Fibroblast of lung (primary cell): ENCODE data around the gene LAPTM4A. TPM values are rescaled to one million over a fixed set of nuclear protein-coding genes. Genes with fewer than 3 reads are reported as not detected.

Experiments used
- DNase-seq, 2 donors: peaks; one replicate each; pipeline versions ENCODE4 v3.0.0 to v3.0.0-alpha.2; 2010; ENCODE audit warnings: low read depth in 2 of 2
- H2AFZ ChIP-seq: 2 replicates; pipeline ENCODE4 v1.5.1; 2012; ENCODE audit warnings: low read length, control low read depth, inconsistent platforms
- H3K27ac ChIP-seq: 2 replicates; pipeline ENCODE4 v1.5.1; 2011; ENCODE audit warnings: low read length, control low read depth; ENCODE audit not compliant: insufficient read depth
- H3K27me3 ChIP-seq: 2 replicates; pipeline ENCODE4 v1.5.1; 2011; ENCODE audit warnings: mild to moderate bottlenecking, low read length; ENCODE audit not compliant: control insufficient read depth, insufficient read depth
- H3K36me3 ChIP-seq: 2 replicates; pipeline ENCODE4 v1.5.1; 2011; ENCODE audit warnings: low read length; ENCODE audit not compliant: control insufficient read depth, insufficient read depth
- H3K4me1 ChIP-seq: 2 replicates; pipeline ENCODE4 v1.5.1; 2011; ENCODE audit warnings: low read length; ENCODE audit not compliant: control insufficient read depth, insufficient read depth; ENCODE audit errors: extremely low read depth
- H3K4me2 ChIP-seq: 2 replicates; pipeline ENCODE4 v1.5.1; 2011; ENCODE audit warnings: low read length, control low read depth; ENCODE audit not compliant: insufficient read depth; ENCODE audit errors: extremely low read depth
- H3K4me3 ChIP-seq, 4 experiments: fragments of 200-600 bp in 1 of 4; sonication (generic) in 1 of 4; replicated peaks in 1 of 4; 2 replicates each; pipeline ENCODE4 v1.5.1; 2011 to 2016; ENCODE audit warnings: low read length in 4 of 4, low read depth in 3 of 4, mild to moderate bottlenecking in 3 of 4, control low read depth in 2 of 4, inconsistent platforms in 1 of 4, mixed read lengths in 1 of 4; ENCODE audit not compliant: insufficient read depth in 1 of 4; ENCODE audit errors: control extremely low read depth in 1 of 4
- H3K79me2 ChIP-seq: 2 replicates; pipeline ENCODE4 v1.5.1; 2012; ENCODE audit warnings: mild to moderate bottlenecking, low read length, inconsistent platforms; ENCODE audit not compliant: control insufficient read depth, insufficient read depth
- H3K9ac ChIP-seq: 2 replicates; pipeline ENCODE4 v1.5.1; 2011; ENCODE audit warnings: mild to moderate bottlenecking, low read length, control low read depth; ENCODE audit not compliant: insufficient read depth
- H3K9me3 ChIP-seq: 2 replicates; pipeline ENCODE4 v1.5.1; 2012; ENCODE audit warnings: low read depth, low read length; ENCODE audit not compliant: control insufficient read depth, insufficient read depth
- H4K20me1 ChIP-seq: 2 replicates; pipeline ENCODE4 v1.5.1; 2011; ENCODE audit warnings: low read length; ENCODE audit not compliant: control insufficient read depth, insufficient read depth; ENCODE audit errors: extremely low read depth
- CTCF ChIP-seq, 2 donors: IDR thresholded peaks in 1 of 2; conservative IDR thresholded peaks in 1 of 2; 1 replicate in 1 of 2; 2 replicates in 1 of 2; pipeline ENCODE4 v1.5.1; 2011 to 2012; ENCODE audit warnings: low read length in 2 of 2, control low read depth in 1 of 2, inconsistent platforms in 1 of 2, low read depth in 1 of 2, mild to moderate bottlenecking in 1 of 2
- EZH2 ChIP-seq: IDR thresholded peaks from 2 replicates; pipeline ENCODE4 v1.5.1; 2012; ENCODE audit warnings: low read length, control low read depth, mild to moderate bottlenecking; ENCODE audit errors: missing control alignments
- polyA plus RNA-seq, 2 donors: library from polyadenylated mRNA; depleted of rRNA in 1 of 2; stranded (reverse) in 1 of 2; unstranded in 1 of 2; fragments of >200 nt; gene quantifications; 2 replicates each; pipeline ENCODE4 v1.2.1, GENCODE V29; 2011 to 2012; ENCODE audit warnings: missing spikeins in 1 of 2
- total RNA-seq: library from RNA; depleted of rRNA; stranded (reverse); fragments of >200 nt; gene quantifications from 2 replicates; pipeline ENCODE4 v1.2.1, GENCODE V29; 2014

LAPTM4A gene
- total and polyA plus RNA-seq, 2 donors (not counting 1 experiment from before 2014, with no cell fraction given): 193 to 1,101 TPM

- Histone ChIP-seq H3K4me3 (no peak overlapping the region), H3K4me1 (no peaks in the 10 kb centered on the region), H2AFZ (no peak overlapping the region), H3K9me3 (no peaks in the 10 kb centered on the region), H3K27ac (no peak overlapping the region), H3K36me3 (no peaks in the 10 kb centered on the region), H3K9ac (no peak overlapping the region), H4K20me1 (no peaks in the 10 kb centered on the region), H3K4me2 (no peak overlapping the region), H3K27me3 (no peaks in the 10 kb centered on the region), H3K79me2 (no peaks in the 10 kb centered on the region)
- no peak for DNase-seq
- TF ChIP-seq CTCF (conservative IDR thresholded peaks at IDR 0.05 in 1 of 2, IDR thresholded peaks at IDR 0.05 in 1 of 2; ENCODE audit: low read depth in 1 of 2, low read length in 2 of 2) (no peak), EZH2 (no peak)
These were observed 59.5 kb downstream of the LAPTM4A start for GRCh38 chr2:19991895-19992294.

GRCh38 chr2:19990416-19990728, 61.1 kb downstream of the LAPTM4A start:
- Histone ChIP-seq H3K4me3 (peak overlapping the region; percentile 82 to 90 (median 87)), H3K27ac (peak overlapping the region; percentile 87), H3K4me1 (no peaks in the 10 kb centered on the region), H4K20me1 (no peaks in the 10 kb centered on the region), H3K9me3 (no peaks in the 10 kb centered on the region), H3K36me3 (no peaks in the 10 kb centered on the region), H3K4me2 (peak overlapping the region; percentile 93), H3K27me3 (no peaks in the 10 kb centered on the region), H3K79me2 (no peaks in the 10 kb centered on the region), H3K9ac (peak overlapping the region; percentile 81), H2AFZ (peak overlapping the region; percentile 96)
- DNase-seq: peak in 1 of 2 donors; percentile 4
- no peak for TF ChIP-seq CTCF (conservative IDR thresholded peaks at IDR 0.05 in 1 of 2, IDR thresholded peaks at IDR 0.05 in 1 of 2; ENCODE audit: low read depth in 1 of 2, low read length in 2 of 2)

GRCh38 chr2:19989667-19990415, 61.6 kb downstream of the LAPTM4A start, which contains the start of gene WDR35:
WDR35 (minus strand) TSS chr2:19990105; CDS start chr2:19990015, 90 bp downstream.
- H3K27me3 ChIP-seq: no peaks in the 10 kb centered on the region
- peak within 1 kb of the TSS; percentile 87 for H3K27ac ChIP-seq
- H4K20me1 ChIP-seq: no peaks in the 10 kb centered on the region
- H3K9ac ChIP-seq: peak within 1 kb of the TSS; percentile 81
- H3K4me3 ChIP-seq: peak within 1 kb of the TSS; percentile 82 to 90 (median 87)
- peak; percentile 83 to 85 for DNase-seq
- peaks cover under 1% of the 10 kb centered on the region for H3K36me3 ChIP-seq
- no peaks in the 10 kb centered on the region for H3K4me1 ChIP-seq
- H2AFZ ChIP-seq: peak within 1 kb of the TSS; percentile 96
- H3K79me2 ChIP-seq: peaks cover 2% of the 10 kb centered on the region
- H3K4me2 ChIP-seq: peak within 1 kb of the TSS; percentile 93
- no peak for TF ChIP-seq EZH2
- no peak for TF ChIP-seq CTCF (conservative IDR thresholded peaks at IDR 0.05 in 1 of 2, IDR thresholded peaks at IDR 0.05 in 1 of 2; ENCODE audit: low read depth in 1 of 2, low read length in 2 of 2)
- no peaks in the 10 kb centered on the region for H3K9me3 ChIP-seq
